Psoas muscle (tissue), 8 donors: Measurements from ENCODE around the gene TIMM44. TPM values are rescaled to one million over a fixed set of nuclear protein-coding genes. Genes with fewer than 3 reads are reported as not detected.

Experiments used
- ATAC-seq, 4 donors: fragments of 200-7000 bp; cut with Tn5 transposase; one replicate each; pipeline ENCODE4 v1.9.1; 2020; ENCODE audit warnings: moderate library complexity in 3 of 4, mild to moderate bottlenecking in 2 of 4
- DNase-seq, 2 donors: peaks; one replicate each; pipeline ENCODE4 v3.0.0-alpha.2; 2020
- H3K27ac ChIP-seq: fragments of 200-600 bp; one replicate; pipeline ENCODE4 v1.8.0; 2022
- H3K27me3 ChIP-seq, 3 donors: fragments of 200-600 bp in 1 of 3; one replicate each; pipeline versions ENCODE4 v1.6.1 to v1.8.0; 2013 to 2022; ENCODE audit warnings: low read length in 2 of 3, mild to moderate bottlenecking in 2 of 3, moderate library complexity in 1 of 3; ENCODE audit not compliant: insufficient read depth in 3 of 3
- H3K36me3 ChIP-seq, 2 donors: fragments of 200-600 bp in 1 of 2; one replicate each; pipeline versions ENCODE4 v1.6.1 to v1.8.0; 2013 to 2022; ENCODE audit warnings: low read depth in 1 of 2, mild to moderate bottlenecking in 1 of 2, moderate library complexity in 1 of 2; ENCODE audit not compliant: insufficient read depth in 1 of 2
- H3K4me1 ChIP-seq: fragments of 200-600 bp; one replicate; pipeline ENCODE4 v1.8.0; 2022
- H3K4me3 ChIP-seq: fragments of 200-600 bp; one replicate; pipeline ENCODE4 v1.8.0; 2022; ENCODE audit warnings: mild to moderate bottlenecking
- H3K9me3 ChIP-seq: fragments of 200-600 bp; one replicate; pipeline ENCODE4 v1.8.0; 2022
- CTCF ChIP-seq: fragments of 200-600 bp; IDR thresholded peaks from one replicate; pipeline ENCODE4 v1.8.0; 2022; ENCODE audit warnings: antibody characterized with exemption
- WGBS, 3 donors: extraction: QIAGEN DNeasy Blood & Tissue Kit; methylation state at CpG; one replicate each; pipeline versions ENCODE4 v1.1.6 to v1.1.7; 2013; 5-methylcytosine and 5-hydroxymethylcytosine counted together
- intact Hi-C, 2 donors: fragments of 100-400 bp; cut with DNase I; formaldehyde crosslinking; loops; one replicate each; pipeline versions ENCODE4 v1.11.0 to v1.14.2; 2022
- polyA plus RNA-seq, 3 donors: library from polyadenylated mRNA; stranded (reverse); fragments of 200-250 nt; gene quantifications; one replicate each; pipeline ENCODE4 v1.2.3, GENCODE V29; 2013
- total RNA-seq, 4 donors: library from RNA; stranded (reverse); fragmentation: NEBNext Ultra II Directional in 2 of 4; extraction: Animal tissue kit (Norgen Biotek cat#: 25700) in 2 of 4; gene quantifications; one replicate each; pipeline versions ENCODE4 v1.2.1 to v1.2.4, GENCODE V29; 2021 to 2023
- donor health status: healthy with polysubstance abuse.
- donor health status: DM: no; HTN: no; CAD: no; lungs with moderate emphysema.
- donor health status: Bipolar disorder and iron deficiency.
- donor health status: healthy.
- donor health status: DM: yes; HTN: yes; CAD: no.
- donor health status: DM: no; HTN: no; CAD: no.
- donor health status: DM: no; HTN: no; CAD: no.
- donor health status: DM: yes; HTN: yes; CAD: no.

TIMM44 gene
- total and polyA plus RNA-seq, 7 donors = 67.0 to 173 (median 95.1) TPM

GRCh38 chr19:7899751-7900378, 43.6 kb downstream of the TIMM44 start:
- Histone ChIP-seq H3K9me3 (no peaks in the 10 kb centered on the region), H3K27ac (no peak overlapping the region), H3K4me3 (no peak overlapping the region), H3K4me1 (peaks cover 18% of the 10 kb centered on the region), H3K27me3 (no peaks in the 10 kb centered on the region), H3K36me3 (no peaks in the 10 kb centered on the region)
- DNase-seq (no peak), ATAC-seq (no peak)
- intact Hi-C loops = loop anchor here in 1 of 2 donors (5.0 kb wide), 1 partner anchor 932 kb away; the partner anchor contains the start of genes MBD3L1 and ZNF558
- whole genome bisulfite sequencing, 3 donors = 87 to 94% (median 87%) methylated on average over 33 to 34 of the region's 34 CpGs
- no peak for TF ChIP-seq CTCF

DNA sequence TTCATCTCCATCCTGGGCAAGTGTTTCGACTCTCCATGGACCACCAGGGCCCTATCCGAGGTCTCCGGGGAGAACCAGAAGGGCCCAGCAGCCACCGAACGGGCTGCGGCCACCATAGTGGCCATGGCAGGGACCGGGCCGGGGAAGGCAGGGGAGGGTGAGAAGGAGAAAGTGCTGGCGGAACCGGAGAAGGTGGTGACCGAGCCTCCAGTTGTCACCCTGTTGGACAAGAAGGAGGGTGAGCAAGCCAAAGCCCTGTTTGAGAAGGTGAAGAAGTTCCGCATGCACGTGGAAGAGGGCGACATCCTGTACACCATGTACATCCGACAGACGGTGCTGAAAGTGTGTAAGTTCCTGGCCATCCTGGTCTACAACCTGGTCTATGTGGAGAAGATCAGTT, 44.5 kb downstream of the TIMM44 start:
- no peak overlapping the region for H3K4me3 ChIP-seq
- H3K4me1 ChIP-seq = peaks cover 14% of the 10 kb centered on the region
- WGBS, 3 donors = 91 to 92% (median 91%) methylated on average over 16 of the region's 16 CpGs
- no peaks in the 10 kb centered on the region for H3K9me3 ChIP-seq
- H3K27ac ChIP-seq = no peak overlapping the region
- H3K27me3 ChIP-seq = peaks cover 0 to 1% (median 0%) of the 10 kb centered on the region in 3 donors
- intact Hi-C loops = no loop called here
- DNase-seq = no peak
- ATAC-seq = no peak
- TF ChIP-seq CTCF = no peak
- H3K36me3 ChIP-seq = no peaks in the 10 kb centered on the region

DNA sequence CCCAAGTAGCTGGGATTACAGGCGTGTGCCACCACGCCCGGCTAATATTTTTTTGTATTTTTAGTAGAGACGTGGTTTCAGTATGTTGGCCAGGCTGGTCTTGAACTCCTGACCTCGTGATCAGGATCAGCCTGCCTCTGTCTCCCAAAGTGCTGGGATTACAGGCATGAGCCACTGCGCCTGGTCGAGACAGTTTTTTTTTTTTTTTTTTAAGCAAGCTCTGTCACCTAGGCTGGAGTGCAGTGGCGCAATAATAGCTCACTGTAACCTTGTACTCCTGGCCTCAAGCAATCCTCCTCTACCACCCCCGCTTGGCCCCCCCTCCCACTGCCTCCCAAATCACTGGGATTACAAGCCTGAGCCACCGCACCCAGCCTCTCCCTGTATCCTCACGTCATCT, 46.2 kb downstream of the TIMM44 start:
- no peak overlapping the region for H3K4me3 ChIP-seq
- no peak for DNase-seq
- no peaks in the 10 kb centered on the region for H3K9me3 ChIP-seq
- intact Hi-C loops = no loop called here
- 84 to 85% (median 84%) methylated on average over 11 of the region's 11 CpGs for WGBS, 3 donors
- H3K27me3 ChIP-seq = peaks cover 0 to 15% (median 0%) of the 10 kb centered on the region in 3 donors
- no peak for ATAC-seq
- no peaks in the 10 kb centered on the region for H3K36me3 ChIP-seq
- peaks cover 6% of the 10 kb centered on the region for H3K4me1 ChIP-seq
- TF ChIP-seq CTCF = no peak
- no peak overlapping the region for H3K27ac ChIP-seq

DNA sequence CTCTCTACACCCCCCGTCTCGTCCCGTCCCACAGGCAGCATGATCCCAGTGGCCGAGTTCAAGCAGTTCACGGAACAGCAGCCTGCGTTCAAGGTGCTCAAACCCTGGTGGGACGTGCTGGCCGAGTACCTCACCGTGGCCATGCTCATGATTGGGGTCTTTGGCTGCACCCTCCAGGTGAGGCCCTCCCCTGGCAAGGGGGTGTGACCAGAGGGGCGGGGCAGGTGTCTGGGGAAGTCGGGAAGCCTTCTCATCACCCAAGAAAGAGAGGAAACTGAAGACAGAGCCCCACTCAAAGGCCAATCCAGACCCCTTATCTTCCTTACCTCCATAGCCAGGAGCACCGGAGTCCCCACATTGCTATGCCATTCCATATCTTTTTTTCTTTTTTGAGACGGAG, 47.9 kb downstream of the TIMM44 start:
- intact Hi-C loops = no loop called here
- Histone ChIP-seq H3K9me3 (no peaks in the 10 kb centered on the region), H3K4me1 (peaks cover 5% of the 10 kb centered on the region), H3K4me3 (no peak overlapping the region), H3K27me3 (peaks cover 0 to 15% (median 0%) of the 10 kb centered on the region in 3 donors), H3K36me3 (no peaks in the 10 kb centered on the region), H3K27ac (no peak overlapping the region)
- WGBS, 3 donors = 82 to 84% (median 82%) methylated on average over 13 of the region's 13 CpGs
- TF ChIP-seq CTCF = no peak
- DNase-seq (no peak), ATAC-seq (no peak)
